Liver (tissue), 9 donors: ENCODE measurements around the gene NELFCD. TPM values are rescaled to one million over a fixed set of nuclear protein-coding genes. Genes with fewer than 3 reads are reported as not detected.

Experiments
- DNase-seq: peaks from one replicate; pipeline ENCODE4 v3.0.0-alpha.2; 2017; ENCODE audit warnings: low spot score
- H3K27ac ChIP-seq, 2 donors: one replicate each; pipeline ENCODE4 v1.7.0; 2013; ENCODE audit warnings: inconsistent platforms in 2 of 2, low read length in 2 of 2, control low read depth in 1 of 2, low read depth in 1 of 2, mild to moderate bottlenecking in 1 of 2
- H3K27me3 ChIP-seq, 4 donors: one replicate each; pipeline versions ENCODE4 v1.6.1 to v1.7.0; 2013; ENCODE audit warnings: low read length in 3 of 4, inconsistent platforms in 1 of 4, mild to moderate bottlenecking in 1 of 4, moderate library complexity in 1 of 4; ENCODE audit not compliant: control insufficient read depth in 4 of 4, insufficient read depth in 4 of 4
- H3K36me3 ChIP-seq, 4 donors: one replicate each; pipeline versions ENCODE4 v1.6.1 to v1.7.0; 2013; ENCODE audit warnings: low read length in 3 of 4, mild to moderate bottlenecking in 3 of 4, low read depth in 1 of 4, moderate library complexity in 1 of 4; ENCODE audit not compliant: control insufficient read depth in 4 of 4, insufficient read depth in 3 of 4
- H3K4me1 ChIP-seq, 4 donors: one replicate each; pipeline versions ENCODE4 v1.6.1 to v1.7.0; 2013; ENCODE audit warnings: low read length in 3 of 4, mild to moderate bottlenecking in 3 of 4, moderate library complexity in 1 of 4; ENCODE audit not compliant: control insufficient read depth in 4 of 4, insufficient read depth in 4 of 4
- H3K4me3 ChIP-seq, 3 donors: one replicate each; pipeline versions ENCODE4 v1.6.1 to v1.7.0; 2013; ENCODE audit warnings: low read length in 3 of 3, control low read depth in 1 of 3, low read depth in 1 of 3, mild to moderate bottlenecking in 1 of 3
- H3K9ac ChIP-seq, 2 donors: one replicate each; pipeline ENCODE4 v1.7.0; 2013; ENCODE audit warnings: low read length in 2 of 2, mild to moderate bottlenecking in 2 of 2, moderate library complexity in 2 of 2, control low read depth in 1 of 2, low read depth in 1 of 2
- H3K9me3 ChIP-seq, 4 donors: one replicate each; pipeline versions ENCODE4 v1.6.1 to v1.7.0; 2013; ENCODE audit warnings: low read length in 3 of 4; ENCODE audit not compliant: control insufficient read depth in 4 of 4
- ATF3 ChIP-seq: IDR thresholded peaks from 2 replicates; pipeline ENCODE4 v1.6.1; 2016; ENCODE audit warnings: antibody characterized with exemption
- CTCF ChIP-seq: fragments of 150-350 bp; IDR thresholded peaks from 2 replicates; pipeline ENCODE4 v1.5.1; 2017; ENCODE audit warnings: improper control_type of control experiment, low read depth, low read length; ENCODE audit not compliant: missing input control
- EGR1 ChIP-seq, 2 donors: IDR thresholded peaks; 2 replicates each; pipeline ENCODE4 v1.6.1; 2016 to 2018; ENCODE audit warnings: antibody characterized with exemption in 2 of 2, low read depth in 2 of 2
- FOXA1 ChIP-seq: IDR thresholded peaks from 2 replicates; pipeline ENCODE4 v1.6.1; 2016; ENCODE audit warnings: antibody characterized with exemption
- FOXA2 ChIP-seq: IDR thresholded peaks from 2 replicates; pipeline ENCODE4 v1.6.1; 2016; ENCODE audit warnings: antibody characterized with exemption
- GABPA ChIP-seq, 2 donors: IDR thresholded peaks in 1 of 2; conservative IDR thresholded peaks in 1 of 2; 2 replicates each; pipeline ENCODE4 v1.6.1; 2016; ENCODE audit warnings: antibody characterized with exemption in 2 of 2, mild to moderate bottlenecking in 1 of 2, moderate library complexity in 1 of 2
- HNF4A ChIP-seq, 2 donors: conservative IDR thresholded peaks; 2 replicates each; pipeline ENCODE4 v1.6.1; 2016; ENCODE audit warnings: antibody characterized with exemption in 2 of 2, mild to moderate bottlenecking in 2 of 2
- HNF4G ChIP-seq: IDR thresholded peaks from 2 replicates; pipeline ENCODE4 v1.6.1; 2016; ENCODE audit warnings: antibody characterized with exemption
- JUND ChIP-seq, 2 donors: IDR thresholded peaks; 2 replicates each; pipeline ENCODE4 v1.6.1; 2016; ENCODE audit warnings: antibody characterized with exemption in 2 of 2
- MAX ChIP-seq: IDR thresholded peaks from 2 replicates; pipeline ENCODE4 v1.6.1; 2016; ENCODE audit warnings: antibody characterized with exemption
- NR2F2 ChIP-seq: IDR thresholded peaks from 2 replicates; pipeline ENCODE4 v1.6.1; 2016; ENCODE audit warnings: antibody characterized with exemption
- RAD21 ChIP-seq, 2 donors: IDR thresholded peaks; 2 replicates each; pipeline ENCODE4 v1.6.1; 2016; ENCODE audit warnings: antibody characterized with exemption in 2 of 2, mild to moderate bottlenecking in 2 of 2
- REST ChIP-seq: IDR thresholded peaks from 2 replicates; pipeline ENCODE4 v1.6.1; 2016; ENCODE audit warnings: antibody characterized with exemption, mild to moderate bottlenecking
- RXRA ChIP-seq, 2 donors: IDR thresholded peaks; 2 replicates each; pipeline ENCODE4 v1.6.1; 2017 to 2018; ENCODE audit warnings: antibody characterized with exemption in 2 of 2, mild to moderate bottlenecking in 1 of 2
- SP1 ChIP-seq: IDR thresholded peaks from 2 replicates; pipeline ENCODE4 v1.6.1; 2018; ENCODE audit warnings: antibody characterized with exemption, mild to moderate bottlenecking
- TAF1 ChIP-seq: conservative IDR thresholded peaks from 2 replicates; pipeline ENCODE4 v1.6.1; 2016; ENCODE audit warnings: antibody characterized with exemption, mild to moderate bottlenecking
- YY1 ChIP-seq: IDR thresholded peaks from 2 replicates; pipeline ENCODE4 v1.6.1; 2016; ENCODE audit warnings: antibody characterized with exemption, mild to moderate bottlenecking
- WGBS: extraction: QIAGEN DNeasy Blood & Tissue Kit; methylation state at CpG from one replicate; pipeline ENCODE4 v1.1.7; 2013; 5-methylcytosine and 5-hydroxymethylcytosine counted together
- polyA plus RNA-seq, 2 donors: library from polyadenylated mRNA; stranded (reverse) in 1 of 2; unstranded in 1 of 2; fragments of 200-250 nt in 1 of 2; fragments of >200 nt in 1 of 2; fragmentation: Nextera tagmentation in 1 of 2; extraction: Ambion mirVana in 1 of 2; gene quantifications; one replicate each; pipeline versions ENCODE4 v1.2.1 to v1.2.3, GENCODE V29; 2013 to 2015
- total RNA-seq, 2 donors: library from RNA; depleted of rRNA; stranded (reverse); fragments of >200 nt; gene quantifications; one replicate each; pipeline ENCODE4 v1.2.3, GENCODE V29; 2014
- TF ChIP-seq, protein P1 (sequence below): IDR thresholded peaks from 2 replicates; pipeline ENCODE4 v1.6.1; 2016; ENCODE audit warnings: antibody characterized with exemption
- donor health status: healthy.
- donor health status: healthy.
- donor health status: healthy.
- donor health status: healthy.
- donor health status: healthy.

The NELFCD gene
- total and polyA plus RNA-seq, 4 donors: 28.1 to 39.8 (median 37.0) TPM

DNA sequence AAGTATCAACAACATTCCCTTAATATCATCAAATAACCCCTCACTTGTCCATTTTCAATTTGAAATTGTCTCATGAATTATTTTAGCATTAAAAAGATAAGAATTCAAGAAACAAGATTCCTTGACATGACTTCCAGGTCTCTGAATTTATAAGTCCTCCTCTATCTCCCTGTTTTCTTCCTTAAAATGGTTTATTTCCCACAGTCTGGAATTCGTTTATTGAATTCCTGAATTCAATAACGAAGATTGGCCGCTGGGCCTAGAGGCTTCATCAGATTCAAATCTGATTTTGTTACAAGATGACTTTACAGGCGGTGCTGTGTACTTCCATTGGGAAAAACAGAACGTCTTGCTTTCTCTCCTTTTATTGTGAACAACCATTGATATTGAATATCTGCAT is 48.9 kb upstream of the NELFCD start:
- H3K36me3 ChIP-seq: no peaks in the 10 kb centered on the region
- TF ChIP-seq RAD21 (IDR thresholded peaks at IDR 0.05): no peak
- no peak for TF ChIP-seq JUND (IDR thresholded peaks at IDR 0.05)
- no peak for TF ChIP-seq REST
- TF ChIP-seq FOXA1: no peak
- TF ChIP-seq EGR1 (IDR thresholded peaks at IDR 0.05; ENCODE audit: low read depth in 2 of 2): no peak
- no peak for TF ChIP-seq FOXA2
- TF ChIP-seq RXRA (IDR thresholded peaks at IDR 0.05): no peak
- TF ChIP-seq CTCF: no peak
- TF ChIP-seq MAX: no peak
- TF ChIP-seq, protein P1, sequence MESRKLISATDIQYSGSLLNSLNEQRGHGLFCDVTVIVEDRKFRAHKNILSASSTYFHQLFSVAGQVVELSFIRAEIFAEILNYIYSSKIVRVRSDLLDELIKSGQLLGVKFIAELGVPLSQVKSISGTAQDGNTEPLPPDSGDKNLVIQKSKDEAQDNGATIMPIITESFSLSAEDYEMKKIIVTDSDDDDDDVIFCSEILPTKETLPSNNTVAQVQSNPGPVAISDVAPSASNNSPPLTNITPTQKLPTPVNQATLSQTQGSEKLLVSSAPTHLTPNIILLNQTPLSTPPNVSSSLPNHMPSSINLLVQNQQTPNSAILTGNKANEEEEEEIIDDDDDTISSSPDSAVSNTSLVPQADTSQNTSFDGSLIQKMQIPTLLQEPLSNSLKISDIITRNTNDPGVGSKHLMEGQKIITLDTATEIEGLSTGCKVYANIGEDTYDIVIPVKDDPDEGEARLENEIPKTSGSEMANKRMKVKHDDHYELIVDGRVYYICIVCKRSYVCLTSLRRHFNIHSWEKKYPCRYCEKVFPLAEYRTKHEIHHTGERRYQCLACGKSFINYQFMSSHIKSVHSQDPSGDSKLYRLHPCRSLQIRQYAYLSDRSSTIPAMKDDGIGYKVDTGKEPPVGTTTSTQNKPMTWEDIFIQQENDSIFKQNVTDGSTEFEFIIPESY: no peak
- no peak for TF ChIP-seq HNF4A (conservative IDR thresholded peaks at IDR 0.05)
- no peak for TF ChIP-seq ATF3
- no peak for TF ChIP-seq SP1
- TF ChIP-seq YY1: no peak
- TF ChIP-seq TAF1: no peak
- no peak for TF ChIP-seq GABPA (IDR thresholded peaks at IDR 0.05 in 1 of 2, conservative IDR thresholded peaks at IDR 0.05 in 1 of 2)
- TF ChIP-seq NR2F2: no peak
- H3K9me3 ChIP-seq: no peaks in the 10 kb centered on the region
- no peak overlapping the region for H3K27ac ChIP-seq
- no peak overlapping the region for H3K9ac ChIP-seq
- no peaks in the 10 kb centered on the region for H3K4me1 ChIP-seq
- DNase-seq: no peak
- H3K4me3 ChIP-seq: no peak overlapping the region
- WGBS: 87% methylated on average over 5 of the region's 5 CpGs
- no peaks in the 10 kb centered on the region for H3K27me3 ChIP-seq

GRCh38 chr20:58938078-58938477 is 43.0 kb upstream of the NELFCD start:
- WGBS: 82% methylated on average over 2 of the region's 2 CpGs
- no peak overlapping the region for H3K9ac ChIP-seq
- no peak for DNase-seq
- H3K4me3 ChIP-seq: no peak overlapping the region
- no peaks in the 10 kb centered on the region for H3K36me3 ChIP-seq
- no peaks in the 10 kb centered on the region for H3K9me3 ChIP-seq
- no peaks in the 10 kb centered on the region for H3K4me1 ChIP-seq
- H3K27ac ChIP-seq: no peak overlapping the region
- H3K27me3 ChIP-seq: no peaks in the 10 kb centered on the region
- TF ChIP-seq REST (no peak), MAX (no peak), HNF4A (conservative IDR thresholded peaks at IDR 0.05) (no peak), EGR1 (IDR thresholded peaks at IDR 0.05; ENCODE audit: low read depth in 2 of 2) (no peak), ATF3 (no peak), YY1 (no peak), CTCF (no peak), HNF4G (no peak), GABPA (IDR thresholded peaks at IDR 0.05 in 1 of 2, conservative IDR thresholded peaks at IDR 0.05 in 1 of 2) (no peak)
